HepG2 (cell line): ENCODE data around the gene SEC61B. TPM values are rescaled to one million over a fixed set of nuclear protein-coding genes. Genes with fewer than 3 reads are reported as not detected.

Experiments used
- ATAC-seq: fragments of 200-7000 bp; cut with Tn5 transposase; 3 replicates; pipeline ENCODE4 v1.9.1; 2020; ENCODE audit warnings: mild to moderate bottlenecking, moderate library complexity
- BruUV-seq: library from RNA; stranded (reverse); fragments of 400-500 nt; replicated peaks from 2 replicates; lab custom pipeline; 2021; lab: Mats Ljungman, UMichigan
- CTCF ChIA-PET: fragments of 300-600 bp; formaldehyde crosslinking; extraction: SDS; loops from one replicate; lab custom pipeline; 2021; ENCODE audit warnings: low total read pairs, inconsistent platforms, low intra/inter-chr PET ratio; lab: Yijun Ruan, JAX
- POLR2A ChIA-PET: fragments of 350-600 bp; sonication (Branson Sonifier 250); formaldehyde crosslinking; loops from one replicate; lab custom pipeline; 2020; ENCODE audit warnings: antibody characterized with exemption, inconsistent platforms; lab: Yijun Ruan, JAX
- DNase-seq: peaks from one replicate; pipeline ENCODE4 v3.0.0-alpha.2; 2015; ENCODE audit warnings: low spot score
- FAIRE-seq: peaks from 3 replicates; lab custom pipeline; 2011; peaks lifted over from hg19 to GRCh38; lab: Jason Lieb, UNC
- H2AFZ ChIP-seq: one replicate; pipeline ENCODE4 v1.6.1; 2011; ENCODE audit warnings: low read length, inconsistent platforms
- H3K27ac ChIP-seq: fragments of 300-600 bp; 3 replicates; pipeline ENCODE4 v1.8.0; 2011; ENCODE audit warnings: mixed run types, mild to moderate bottlenecking, mixed read lengths, low read length, inconsistent platforms; ENCODE audit not compliant: insufficient read depth; ENCODE audit errors: extremely low read length
- H3K27me3 ChIP-seq, 2 experiments: fragments of 200-600 bp in 1 of 2; 2 replicates in 1 of 2; 3 replicates in 1 of 2; pipeline versions ENCODE4 v1.6.0 to v1.8.0; 2011; ENCODE audit warnings: low read length in 2 of 2, mild to moderate bottlenecking in 2 of 2, moderate library complexity in 2 of 2, inconsistent platforms in 1 of 2; ENCODE audit not compliant: insufficient read depth in 2 of 2, control insufficient read depth in 1 of 2
- H3K36me3 ChIP-seq, 2 experiments: fragments of 200-600 bp in 1 of 2; replicated peaks in 1 of 2; 2 replicates in 1 of 2; 3 replicates in 1 of 2; pipeline versions ENCODE4 v1.5.1 to v1.8.0; 2011; ENCODE audit warnings: low read length in 2 of 2, inconsistent platforms in 1 of 2; ENCODE audit not compliant: insufficient read depth in 2 of 2, control insufficient read depth in 1 of 2
- H3K4me1 ChIP-seq: 2 replicates; pipeline ENCODE4 v1.5.1; 2012; ENCODE audit warnings: low read length, inconsistent platforms; ENCODE audit not compliant: insufficient read depth
- H3K4me2 ChIP-seq: 2 replicates; pipeline ENCODE4 v1.6.0; 2011; ENCODE audit warnings: low read depth, low read length, inconsistent platforms
- H3K4me3 ChIP-seq, 3 experiments: fragments of 200-600 bp in 1 of 3; sonication (generic), shearing (Covaris generic) in 1 of 3; replicated peaks in 1 of 3; 2 replicates each; pipeline ENCODE4 v1.5.1; 2011 to 2016; ENCODE audit warnings: low read length in 3 of 3, inconsistent platforms in 2 of 3, low read depth in 2 of 3, mild to moderate bottlenecking in 2 of 3, control low read depth in 1 of 3, mixed read lengths in 1 of 3; ENCODE audit not compliant: insufficient read depth in 1 of 3
- H3K79me2 ChIP-seq: one replicate; pipeline ENCODE4 v1.6.1; 2011; ENCODE audit warnings: low read length, inconsistent platforms; ENCODE audit not compliant: insufficient read depth
- H3K9ac ChIP-seq: 2 replicates; pipeline ENCODE4 v1.6.0; 2011; ENCODE audit warnings: mild to moderate bottlenecking, low read depth, low read length, inconsistent platforms; ENCODE audit not compliant: insufficient read depth
- H3K9me3 ChIP-seq: 2 replicates; pipeline ENCODE4 v1.5.1; 2012; ENCODE audit warnings: mild to moderate bottlenecking, low read length
- H4K20me1 ChIP-seq: 2 replicates; pipeline ENCODE4 v1.6.0; 2011; ENCODE audit warnings: inconsistent platforms, mild to moderate bottlenecking, low read length, moderate library complexity; ENCODE audit not compliant: insufficient read depth
- ATF7-NPFF ChIP-seq: sonication (generic); formaldehyde crosslinking; IDR thresholded peaks from 2 replicates; pipeline ENCODE4 v1.8.1; 2023; ENCODE audit warnings: mild to moderate bottlenecking, low read depth, missing genetic modification reagents, moderate library complexity
- BORCS8-MEF2B ChIP-seq: sonication (generic); formaldehyde crosslinking; IDR thresholded peaks from 2 replicates; pipeline ENCODE4 v1.8.0; 2022; ENCODE audit warnings: mild to moderate bottlenecking, missing genetic modification reagents
- CREB3 ChIP-seq: sonication (generic); formaldehyde crosslinking; IDR thresholded peaks from 2 replicates; pipeline ENCODE4 v1.5.0; 2020; ENCODE audit warnings: missing genetic modification reagents
- CSRNP1 ChIP-seq: sonication (generic); formaldehyde crosslinking; IDR thresholded peaks from 2 replicates; pipeline ENCODE4 v1.8.1; 2023; ENCODE audit warnings: mild to moderate bottlenecking, missing genetic modification reagents
- NFKBIZ ChIP-seq: IDR thresholded peaks from 2 replicates; pipeline ENCODE4 v1.6.1; 2018; ENCODE audit warnings: missing genetic modification reagents, missing compliant biosample characterization
- SRSF1 ChIP-seq: fragments of 200-400 bp; formaldehyde crosslinking; optimal IDR thresholded peaks from 2 replicates; pipeline ENCODE3; 2017; ENCODE audit warnings: mild to moderate bottlenecking, low read depth, low read length, moderate library complexity
- ZFP82 ChIP-seq: sonication (generic); formaldehyde crosslinking; IDR thresholded peaks from 2 replicates; pipeline ENCODE4 v1.5.1; 2020; ENCODE audit warnings: mild to moderate bottlenecking, missing genetic modification reagents, borderline replicate concordance
- ZHX1 ChIP-seq: sonication (generic); formaldehyde crosslinking; IDR thresholded peaks from 2 replicates; pipeline ENCODE4 v1.8.1; 2022; ENCODE audit warnings: low read depth, mild to moderate bottlenecking, missing genetic modification reagents
- ZNF280D ChIP-seq: sonication (generic); formaldehyde crosslinking; IDR thresholded peaks from 2 replicates; pipeline ENCODE4 v1.5.1; 2020; ENCODE audit warnings: mild to moderate bottlenecking, missing genetic modification reagents
- ZNF34 ChIP-seq: sonication (generic); formaldehyde crosslinking; IDR thresholded peaks from 2 replicates; pipeline ENCODE4 v1.4.0; 2020; ENCODE audit warnings: mild to moderate bottlenecking, missing genetic modification reagents, borderline replicate concordance
- ZNF709 ChIP-seq: sonication (generic); formaldehyde crosslinking; IDR thresholded peaks from 2 replicates; pipeline ENCODE4 v1.5.0; 2020; ENCODE audit warnings: mild to moderate bottlenecking, missing genetic modification reagents
- ZSCAN12 ChIP-seq: sonication (generic); formaldehyde crosslinking; IDR thresholded peaks from 2 replicates; pipeline ENCODE4 v1.9.0; 2021; ENCODE audit warnings: mild to moderate bottlenecking, missing genetic modification reagents
- WGBS: methylation state at CpG from one replicate; pipeline ENCODE4 v1.1.6; 2017; ENCODE audit warnings: low lambda C conversion rate; 5-methylcytosine and 5-hydroxymethylcytosine counted together
- in situ Hi-C: cut with HindIII; loops from 2 replicates; pipeline ENCODE4 v1.10.0; 2017; ENCODE audit warnings: low pct_unique_long_range_greater_than_20kb; ENCODE audit not compliant: extremely low pct_ligation_motif_present
- intact Hi-C: fragments of 100-400 bp; cut with micrococcal nuclease; formaldehyde crosslinking; loops from one replicate; pipeline ENCODE4 v1.10.0; 2022; ENCODE audit not compliant: unreplicated experiment
- polyA plus RNA-seq, 8 experiments: library from polyadenylated mRNA; depleted of rRNA in 3 of 8; stranded (reverse) in 7 of 8; unstranded in 1 of 8; fragments of >200 nt; fragmentation: Illumina TruSeq in 4 of 8; extraction: Trizol in 4 of 8; gene quantifications; 2 replicates each; pipeline versions ENCODE4 v1.2.1 to v1.2.3, GENCODE V29; 2011 to 2016; ENCODE audit warnings: low read depth in 4 of 8, missing spikeins in 1 of 8, mixed read lengths in 1 of 8; ENCODE audit not compliant: insufficient read depth in 1 of 8
- total RNA-seq, 5 experiments: library from RNA; depleted of rRNA; stranded (reverse); fragments of >200 nt; fragmentation: Illumina TruSeq; extraction: Trizol; gene quantifications; 2 replicates each; pipeline ENCODE4 v1.2.3, GENCODE V29; 2016; ENCODE audit warnings: low read depth in 1 of 5

The SEC61B gene
- total and polyA plus RNA-seq, 2 of the 13 experiments (the other 11 are each of a cell fraction or from before 2014, with no cell fraction given): 191 to 368 TPM

- in situ Hi-C loops (loop anchor here (10.0 to 25.0 kb wide), 2 partner anchors 622 to 830 kb away; no protein-coding TSS in a partner anchor), intact Hi-C loops (loop anchor here (5.0 to 10.0 kb wide), 2 partner anchors 82 to 625 kb away; no protein-coding TSS in a partner anchor)
- H3K27me3 ChIP-seq: peaks cover 0 to 23% of the 10 kb centered on the region in 2 experiments; a peak in 2 of 5 replicates
- H2AFZ ChIP-seq: no peak overlapping the region
- H3K4me1 ChIP-seq: peaks cover 16% of the 10 kb centered on the region
- no peaks in the 10 kb centered on the region for H4K20me1 ChIP-seq
- no peak overlapping the region for H3K4me2 ChIP-seq
- WGBS: 43% methylated on average over 3 of the region's 3 CpGs
- H3K27ac ChIP-seq: no peak overlapping the region
- H3K9ac ChIP-seq: no peak overlapping the region
- TF ChIP-seq SRSF1: no peak
- TF ChIP-seq CSRNP1 (CRISPR knock-in tag): no peak
- no peak for TF ChIP-seq ZNF34
- TF ChIP-seq ZSCAN12 (CRISPR knock-in tag): no peak
- TF ChIP-seq CREB3 (CRISPR knock-in tag): no peak
- no peak for TF ChIP-seq ATF7-NPFF (CRISPR knock-in tag)
- TF ChIP-seq ZHX1: no peak
- TF ChIP-seq NFKBIZ: no peak
- TF ChIP-seq ZNF280D: no peak
- TF ChIP-seq ZNF709: no peak
- no peak for TF ChIP-seq ZFP82 (CRISPR knock-in tag)
- TF ChIP-seq BORCS8-MEF2B (CRISPR knock-in tag): no peak
- H3K4me3 ChIP-seq: no peak overlapping the region
- DNase-seq: no peak
- H3K9me3 ChIP-seq: no peaks in the 10 kb centered on the region
- no TSS peak for BruUV-seq
- ChIA-PET CTCF (no interaction called here), POLR2A (interaction anchor here (1.8 kb wide), 1 partner anchor 39 kb away, joined by 5 read pairs; the partner anchor contains the start of genes ALG2 and SEC61B)
- H3K36me3 ChIP-seq: no peaks in the 10 kb centered on the region
- FAIRE-seq: no peak
- no peak for ATAC-seq
- no peaks in the 10 kb centered on the region for H3K79me2 ChIP-seq
Observed at GRCh38 chr9:99182356-99182755, 39.7 kb upstream of the SEC61B start.
